Measurements from ENCODE around the gene RSRP1.

RSRP1 gene

GRCh38 chr1:25253911-25254310 is 6.7 kb upstream of the RSRP1 start:
- H3K4me3 ChIP-seq (ENCODE audit: control insufficient read depth, low read depth, low read length), result no peak overlapping the region
- no peak for TF ChIP-seq CTCF (IDR thresholded peaks at IDR 0.05; ENCODE audit: control insufficient read depth, insufficient read depth, low read depth, low read length, missing control alignments)
- DNase-seq (ENCODE audit: low read depth), result no peak

- TF ChIP-seq CTCF (IDR thresholded peaks at IDR 0.05; ENCODE audit: control insufficient read depth, insufficient read depth, low read depth, low read length, missing control alignments), result peak; percentile 13
- no peak for DNase-seq (ENCODE audit: low read depth)
- H3K4me3 ChIP-seq (ENCODE audit: control insufficient read depth, low read depth, low read length), result peak overlapping the region; percentile 89
These were observed 838 bp upstream of the RSRP1 start for GRCh38 chr1:25247829-25248754.

- DNase-seq (ENCODE audit: low read depth), result no peak
- TF ChIP-seq CTCF (IDR thresholded peaks at IDR 0.05; ENCODE audit: control insufficient read depth, insufficient read depth, low read depth, low read length, missing control alignments), result no peak
- H3K4me3 ChIP-seq (ENCODE audit: control insufficient read depth, low read depth, low read length), result peak overlapping the region; percentile 89
These were observed 642 bp downstream of the RSRP1 start for GRCh38 chr1:25246600-25247023.

- DNase-seq (ENCODE audit: low read depth), result no peak
- no peak for TF ChIP-seq CTCF (IDR thresholded peaks at IDR 0.05; ENCODE audit: control insufficient read depth, insufficient read depth, low read depth, low read length, missing control alignments)
These were observed 1.2 kb downstream of the RSRP1 start for GRCh38 chr1:25245809-25246599.

GRCh38 chr1:25245393-25245792 is 1.9 kb downstream of the RSRP1 start:
- H3K4me3 ChIP-seq (ENCODE audit: control insufficient read depth, low read depth, low read length), result peak overlapping the region; percentile 89
- no peak for DNase-seq (ENCODE audit: low read depth)
- no peak for TF ChIP-seq CTCF (IDR thresholded peaks at IDR 0.05; ENCODE audit: control insufficient read depth, insufficient read depth, low read depth, low read length, missing control alignments)

More at GRCh38 chr1:25245809-25246599, 1.2 kb downstream of the RSRP1 start:
- peak overlapping the region; percentile 89 for H3K4me3 ChIP-seq (ENCODE audit: control insufficient read depth, low read depth, low read length)

- no peak for TF ChIP-seq CTCF (IDR thresholded peaks at IDR 0.05; ENCODE audit: control insufficient read depth, insufficient read depth, low read depth, low read length, missing control alignments)
- no peak for DNase-seq (ENCODE audit: low read depth)
- H3K4me3 ChIP-seq (ENCODE audit: control insufficient read depth, low read depth, low read length), result no peak overlapping the region
These were observed 3.3 kb downstream of the RSRP1 start for GRCh38 chr1:25243907-25244306.

All from AG09309 (cell line).